Activated T-cell treated with anti-CD3 and anti-CD28 coated beads, Interleukin-2, amount 50 U/mL, for 72 hours (primary cell): ENCODE data around the gene ADGRL1. TPM values are rescaled to one million over a fixed set of nuclear protein-coding genes. Genes with fewer than 3 reads are reported as not detected.

Source experiments
- ATAC-seq, 2 donors: fragments of 150-1000 bp; cut with Tn5 transposase; replicated peaks in 1 of 2; 2 replicates each; pipeline ENCODE4 v1.10.0; 2021; ENCODE audit warnings: moderate library complexity in 2 of 2, mild to moderate bottlenecking in 1 of 2
- DNase-seq, 2 donors: peaks; one replicate each; pipeline ENCODE4 v3.0.0; 2021 to 2022; ENCODE audit warnings: mixed read lengths in 1 of 2
- H3K27ac Mint-ChIP-seq: one replicate; pipeline ENCODE4 v1.8.0; 2022; ENCODE audit warnings: mild to moderate bottlenecking, moderate library complexity, mixed read lengths
- H3K27me3 Mint-ChIP-seq: one replicate; pipeline ENCODE4 v1.8.0; 2022; ENCODE audit warnings: low read depth, mixed read lengths
- H3K36me3 Mint-ChIP-seq, 2 donors: one replicate each; pipeline ENCODE4 v1.8.0; 2022; ENCODE audit warnings: mixed read lengths in 2 of 2, mild to moderate bottlenecking in 1 of 2; ENCODE audit not compliant: insufficient read depth in 2 of 2
- H3K4me1 Mint-ChIP-seq: one replicate; pipeline ENCODE4 v1.8.0; 2022; ENCODE audit warnings: low read depth, mixed read lengths
- H3K4me3 Mint-ChIP-seq, 2 donors: one replicate each; pipeline ENCODE4 v1.8.0; 2022; ENCODE audit warnings: mild to moderate bottlenecking in 2 of 2, mixed read lengths in 2 of 2, moderate library complexity in 2 of 2
- H3K9me3 Mint-ChIP-seq, 2 donors: one replicate each; pipeline ENCODE4 v1.8.0; 2022; ENCODE audit warnings: mixed read lengths in 2 of 2
- total RNA-seq, 2 donors: library from RNA; stranded (reverse); gene quantifications; one replicate each; pipeline ENCODE4 v1.2.3, GENCODE V29; 2022

Gene ADGRL1
- total RNA-seq, 2 donors from 2014 or later: 15.0 to 21.2 TPM

GRCh38 chr19:14112051-14112808 is 93.7 kb downstream of the ADGRL1 start:
- ATAC-seq: no peak
- H3K27me3 Mint-ChIP-seq: no peaks in the 10 kb centered on the region
- no peak for DNase-seq
- no peak overlapping the region for H3K4me3 Mint-ChIP-seq
- H3K9me3 Mint-ChIP-seq: no peaks in the 10 kb centered on the region
- H3K27ac Mint-ChIP-seq: no peak overlapping the region
- H3K4me1 Mint-ChIP-seq: peaks cover 44% of the 10 kb centered on the region
- H3K36me3 Mint-ChIP-seq: peaks cover 0 to 2% of the 10 kb centered on the region in 2 donors

DNA sequence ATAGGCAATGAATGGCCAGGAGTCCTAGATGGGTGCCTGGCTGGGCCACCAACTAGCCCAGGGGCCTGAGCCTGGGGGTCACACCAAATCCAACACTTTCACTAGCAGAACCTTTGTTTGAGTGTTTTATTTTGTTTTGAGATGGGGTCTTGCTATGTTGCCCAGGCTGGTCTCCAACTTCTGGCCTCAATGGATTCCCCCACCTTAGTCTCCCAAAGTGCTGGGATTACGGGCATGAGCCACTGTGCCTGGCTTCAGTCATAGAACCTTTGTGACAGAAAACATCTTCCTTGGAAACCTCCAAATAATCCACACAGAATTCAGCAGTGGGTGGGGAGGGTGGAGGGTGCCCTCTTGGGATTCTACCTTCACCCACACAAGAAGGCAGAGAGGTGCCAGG is 94.5 kb downstream of the ADGRL1 start:
- Mint-ChIP-seq H3K4me3 (no peak overlapping the region), H3K4me1 (peaks cover 38% of the 10 kb centered on the region), H3K9me3 (no peaks in the 10 kb centered on the region), H3K36me3 (no peaks in the 10 kb centered on the region), H3K27ac (no peak overlapping the region), H3K27me3 (no peaks in the 10 kb centered on the region)
- no peak for DNase-seq
- no peak for ATAC-seq

DNA sequence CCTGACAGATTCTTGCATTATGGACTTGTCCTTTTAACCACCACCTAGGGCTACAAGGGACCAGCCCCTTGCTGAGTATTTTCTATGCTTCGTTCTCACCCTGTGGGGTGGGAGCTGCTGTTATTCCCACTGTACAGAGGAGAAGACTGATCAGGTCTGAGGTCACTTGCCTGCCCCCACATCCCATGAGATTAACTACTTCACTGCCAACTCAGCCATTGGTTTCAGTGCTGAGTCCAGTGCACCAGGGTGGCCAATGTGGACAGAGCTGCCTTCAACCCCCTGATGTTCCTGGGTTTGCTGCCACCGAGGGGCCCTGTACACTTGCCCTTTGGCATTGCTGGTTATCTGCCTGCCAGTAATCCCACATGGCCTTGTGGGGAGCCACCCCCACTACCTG is 95.3 kb downstream of the ADGRL1 start:
- Mint-ChIP-seq H3K36me3 (no peaks in the 10 kb centered on the region), H3K4me3 (no peak overlapping the region), H3K27me3 (no peaks in the 10 kb centered on the region), H3K4me1 (peaks cover 30% of the 10 kb centered on the region), H3K9me3 (no peaks in the 10 kb centered on the region), H3K27ac (no peak overlapping the region)
- no peak for ATAC-seq
- DNase-seq: no peak

DNA sequence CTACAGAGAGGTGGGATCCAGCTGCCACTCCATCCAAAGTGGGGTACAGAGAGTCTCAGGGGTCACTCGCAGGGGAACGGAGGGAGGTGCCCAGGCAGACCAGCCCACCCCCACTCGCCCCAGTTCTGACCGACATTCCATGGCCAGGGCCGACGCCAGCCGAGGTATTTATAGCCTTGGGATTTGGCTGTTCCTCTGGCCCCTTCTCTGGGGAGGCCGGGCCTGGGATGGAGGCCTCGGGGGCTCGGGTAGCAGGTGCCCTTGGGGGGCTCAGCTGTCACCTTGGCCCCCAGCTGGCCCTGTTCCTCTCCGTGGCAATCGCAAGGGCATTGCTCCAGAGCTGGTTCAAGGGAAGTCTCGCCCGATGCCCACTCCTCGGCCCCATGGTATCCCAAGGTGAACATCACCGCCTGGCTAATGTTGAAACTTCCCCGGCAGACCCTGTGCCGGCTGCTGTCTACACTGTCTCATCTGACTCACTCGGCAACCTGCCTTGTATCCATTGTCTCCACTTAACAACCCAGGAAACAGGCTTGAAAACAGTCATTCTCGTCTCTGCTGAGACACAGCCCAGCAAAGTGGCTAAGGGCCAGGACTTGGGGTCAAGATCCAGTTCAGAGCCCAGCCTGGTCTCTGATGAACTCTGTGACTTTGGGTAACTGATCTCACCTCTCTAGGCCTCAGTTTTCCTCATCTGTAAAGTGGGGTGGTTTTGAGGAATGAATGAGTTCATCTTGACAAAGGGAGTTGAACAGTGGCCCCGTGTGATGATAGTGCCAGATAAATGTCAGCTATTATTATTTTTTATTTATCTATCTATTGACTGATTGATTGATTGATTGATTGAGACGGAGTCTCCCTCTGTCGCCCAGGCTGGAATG is 98.1 kb downstream of the ADGRL1 start:
- H3K27me3 Mint-ChIP-seq: no peaks in the 10 kb centered on the region
- no peak for DNase-seq
- H3K4me1 Mint-ChIP-seq: peaks cover 12% of the 10 kb centered on the region
- H3K9me3 Mint-ChIP-seq: no peaks in the 10 kb centered on the region
- no peaks in the 10 kb centered on the region for H3K36me3 Mint-ChIP-seq
- no peak overlapping the region for H3K4me3 Mint-ChIP-seq
- H3K27ac Mint-ChIP-seq: no peak overlapping the region
- no peak for ATAC-seq

DNA sequence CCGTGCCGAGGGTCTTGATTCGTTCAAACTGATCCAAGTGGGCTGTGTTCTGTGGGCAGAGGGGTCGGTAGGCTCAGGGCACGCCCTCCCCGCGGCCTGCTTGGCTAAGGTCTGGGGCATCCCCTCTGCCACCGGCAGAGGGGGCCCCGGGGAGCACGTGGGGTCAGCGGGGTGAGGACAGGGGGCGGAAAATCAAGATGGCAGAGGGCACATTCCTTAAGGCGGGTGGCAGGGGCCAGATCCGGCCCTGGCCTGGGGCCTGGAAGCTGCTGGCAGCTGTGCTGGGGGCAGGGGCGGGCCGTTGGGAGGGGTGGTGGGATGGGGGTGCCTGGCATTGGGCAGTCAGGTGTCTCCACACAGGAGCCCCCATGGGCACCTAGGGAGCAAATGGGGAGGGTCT is 99.1 kb downstream of the ADGRL1 start:
- ATAC-seq (no peak), DNase-seq (no peak)
- Mint-ChIP-seq H3K27ac (no peak overlapping the region), H3K36me3 (no peaks in the 10 kb centered on the region), H3K4me3 (no peak overlapping the region), H3K4me1 (peaks cover 9% of the 10 kb centered on the region), H3K27me3 (no peaks in the 10 kb centered on the region), H3K9me3 (no peaks in the 10 kb centered on the region)

- peaks cover 4% of the 10 kb centered on the region for H3K4me1 Mint-ChIP-seq
- no peak overlapping the region for H3K27ac Mint-ChIP-seq
- H3K9me3 Mint-ChIP-seq: no peaks in the 10 kb centered on the region
- DNase-seq: no peak
- no peak overlapping the region for H3K4me3 Mint-ChIP-seq
- H3K27me3 Mint-ChIP-seq: no peaks in the 10 kb centered on the region
- ATAC-seq: no peak
- no peaks in the 10 kb centered on the region for H3K36me3 Mint-ChIP-seq
These were observed 100.3 kb downstream of the ADGRL1 start for GRCh38 chr19:14105680-14106079.

DNA sequence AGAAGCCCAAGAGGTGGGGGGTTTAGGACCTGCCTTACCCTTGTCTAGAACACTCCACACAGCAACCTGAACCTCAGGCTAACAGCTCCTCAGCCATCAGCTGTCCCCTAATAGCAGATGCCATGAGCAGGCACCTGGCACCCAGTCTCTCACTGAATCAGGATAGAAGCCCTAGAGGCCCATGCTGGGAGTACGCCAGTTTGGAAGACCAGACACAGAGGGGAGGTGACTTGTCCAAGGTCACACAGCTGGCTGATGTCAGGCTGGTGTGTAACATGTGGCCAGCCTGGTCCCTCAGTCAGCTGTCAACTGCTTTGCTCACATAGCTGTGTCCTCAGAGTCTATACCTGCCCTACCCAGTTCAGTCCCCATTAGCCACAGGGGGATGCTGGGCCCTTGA is 102.7 kb downstream of the ADGRL1 start:
- H3K4me3 Mint-ChIP-seq: no peak overlapping the region
- DNase-seq (no peak), ATAC-seq (no peak)
- H3K9me3 Mint-ChIP-seq: no peaks in the 10 kb centered on the region
- no peak overlapping the region for H3K27ac Mint-ChIP-seq
- H3K36me3 Mint-ChIP-seq: no peaks in the 10 kb centered on the region
- no peaks in the 10 kb centered on the region for H3K4me1 Mint-ChIP-seq
- no peaks in the 10 kb centered on the region for H3K27me3 Mint-ChIP-seq

DNA sequence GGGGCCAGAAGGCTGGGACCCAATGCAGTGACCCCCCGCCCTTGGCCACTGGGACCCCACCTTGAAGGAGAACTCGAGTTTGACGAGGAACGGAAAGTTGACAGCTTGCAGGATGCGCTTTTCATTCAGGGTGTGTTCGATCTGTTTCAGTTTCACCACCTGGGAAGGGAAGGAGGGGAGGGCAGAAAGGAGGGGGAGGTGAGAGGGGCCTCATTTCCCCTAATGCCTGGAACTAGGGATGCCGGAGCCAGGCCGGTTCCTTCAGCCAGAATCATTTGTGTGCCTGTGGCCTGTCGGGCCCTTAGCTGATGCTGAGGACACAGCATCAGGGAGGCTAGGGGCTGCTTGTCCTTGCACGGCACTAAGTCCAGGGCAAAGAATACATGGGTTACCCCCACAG is 103.2 kb downstream of the ADGRL1 start:
- Mint-ChIP-seq H3K9me3 (no peaks in the 10 kb centered on the region), H3K4me3 (no peak overlapping the region), H3K36me3 (no peaks in the 10 kb centered on the region), H3K27ac (no peak overlapping the region), H3K27me3 (no peaks in the 10 kb centered on the region), H3K4me1 (no peaks in the 10 kb centered on the region)
- no peak for DNase-seq
- no peak for ATAC-seq

DNA sequence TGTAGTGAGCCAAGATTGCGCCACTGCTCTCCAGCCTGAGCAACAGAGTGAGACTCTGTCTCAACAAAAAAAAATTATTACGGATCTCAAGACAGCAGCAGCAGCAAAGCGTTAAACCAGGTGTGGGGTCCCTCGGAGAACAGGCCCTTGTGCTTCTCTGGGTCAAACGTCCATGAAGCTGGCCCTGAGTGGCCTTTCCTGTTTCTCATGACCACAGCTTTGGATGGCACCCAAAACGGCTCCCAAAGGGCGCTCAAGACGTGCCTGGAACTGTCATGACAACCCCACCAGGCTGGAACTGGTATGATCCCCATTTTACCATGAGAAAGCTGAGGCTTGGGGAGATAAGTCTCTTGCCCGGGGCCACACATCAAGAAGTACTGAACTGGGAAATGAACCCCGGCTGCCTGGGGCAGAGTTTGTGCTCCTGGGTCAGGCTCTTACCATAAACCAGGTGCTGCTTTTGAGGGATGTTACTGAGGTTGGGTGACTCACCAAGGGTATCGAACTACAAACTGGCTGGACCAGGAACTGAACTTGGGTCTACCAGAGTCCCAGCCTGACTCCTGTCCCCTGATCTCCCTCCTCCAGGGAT is 103.8 kb downstream of the ADGRL1 start:
- Mint-ChIP-seq H3K4me3 (no peak overlapping the region), H3K9me3 (no peaks in the 10 kb centered on the region), H3K36me3 (peaks cover 0 to under 1% of the 10 kb centered on the region in 2 donors), H3K4me1 (no peaks in the 10 kb centered on the region), H3K27ac (no peak overlapping the region), H3K27me3 (no peaks in the 10 kb centered on the region)
- no peak for DNase-seq
- no peak for ATAC-seq

GRCh38 chr19:14101003-14101545 is 104.9 kb downstream of the ADGRL1 start:
- no peaks in the 10 kb centered on the region for H3K9me3 Mint-ChIP-seq
- no peaks in the 10 kb centered on the region for H3K27me3 Mint-ChIP-seq
- peaks cover 0 to 2% of the 10 kb centered on the region in 2 donors for H3K36me3 Mint-ChIP-seq
- ATAC-seq: no peak
- no peak overlapping the region for H3K27ac Mint-ChIP-seq
- no peak for DNase-seq
- H3K4me3 Mint-ChIP-seq: no peak overlapping the region
- H3K4me1 Mint-ChIP-seq: no peaks in the 10 kb centered on the region

Other genes starting within 250 kb of the ADGRL1 start
- 10 to 100 TPM; 11.4 to 11.9 TPM for gene RFX1, start 199.8 kb downstream of the ADGRL1 start, total RNA-seq
- gene RLN3, start 178.0 kb downstream of the ADGRL1 start, total RNA-seq: not detected
- gene IL27RA, start 174.4 kb downstream of the ADGRL1 start, total RNA-seq: 10 to 100 TPM; 67.0 to 75.2 TPM
- gene PALM3, start 144.1 kb downstream of the ADGRL1 start, total RNA-seq: under 1 TPM in 1 of 2 donors, not detected in 1; 0.10 TPM
- gene MISP3, start 133.4 kb downstream of the ADGRL1 start, total RNA-seq: 1 to 10 TPM; 4.6 to 5.8 TPM
- gene C19orf67, start 120.4 kb downstream of the ADGRL1 start, total RNA-seq: not detected
- gene SAMD1, start 115.4 kb downstream of the ADGRL1 start, total RNA-seq: 10 to 100 TPM; 41.6 to 77.1 TPM
- gene PRKACA, start 88.4 kb downstream of the ADGRL1 start, total RNA-seq: 10 to 100 TPM; 67.7 to 75.0 TPM
- gene ASF1B, start 69.6 kb downstream of the ADGRL1 start, total RNA-seq: 10 to 100 TPM; 71.3 to 84.4 TPM
- gene ADGRE5, start 175.3 kb upstream of the ADGRL1 start, total RNA-seq: 100 to 1,000 TPM; 316 to 369 TPM
- gene DDX39A, start 213.2 kb upstream of the ADGRL1 start, total RNA-seq: 100 to 1,000 TPM; 225 to 236 TPM
- 100 to 1,000 TPM; 239 to 278 TPM for gene PKN1, start 227.1 kb upstream of the ADGRL1 start, total RNA-seq